ENCODE measurements around the gene PIGX. TPM values are rescaled to one million over a fixed set of nuclear protein-coding genes. Genes with fewer than 3 reads are reported as not detected.

Gene PIGX
- 15.7 and 18.1 TPM in 2 replicates for total RNA-seq

DNA sequence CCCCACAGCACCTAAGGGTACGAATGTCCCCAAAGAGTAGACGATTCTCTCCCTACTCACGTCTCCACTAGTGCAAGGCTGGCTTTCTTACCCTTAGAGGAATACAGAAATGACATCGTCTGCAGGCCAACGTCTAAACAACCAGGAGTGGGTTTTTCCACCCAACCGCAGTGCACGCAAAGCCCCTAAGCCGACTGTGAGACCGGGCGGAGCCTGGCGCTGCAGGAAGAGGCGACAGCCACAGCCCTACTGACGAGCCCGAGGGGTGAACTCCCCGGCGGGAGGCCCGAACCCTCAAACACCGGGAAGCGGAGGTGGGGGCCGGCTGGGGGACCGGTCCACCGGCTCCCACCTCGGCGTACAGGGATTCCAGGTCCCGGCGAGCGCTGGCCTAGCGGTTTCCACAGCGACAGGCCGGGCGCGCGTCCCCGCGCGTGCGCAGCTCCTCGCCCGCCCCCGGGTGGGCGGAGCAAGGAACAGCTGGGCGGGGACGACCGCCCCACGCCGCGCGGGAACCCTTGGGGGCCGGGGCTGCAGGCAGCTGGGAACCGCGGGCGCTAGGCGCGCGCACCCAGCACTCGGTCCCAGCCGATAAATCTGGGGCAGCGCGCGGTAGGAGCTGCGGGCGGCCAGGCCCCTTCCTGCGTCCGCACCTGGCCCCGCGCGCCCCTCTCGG is at the start of gene PIGX, which contains the start of gene CEP19:
TSS of gene PIGX (plus strand) at position 540 of the 676 bp plus-strand sequence.
TSS of gene CEP19 (minus strand) at position 413 of the 676 bp plus-strand sequence. CDS start 3,593 bp downstream, outside the sequence.

GRCh38 chr3:196739671-196740480 is 27.7 kb downstream of the PIGX start, which contains the start of gene PAK2:
Gene PAK2, plus strand, starts transcription at chr3:196739857. Its CDS starts 42,790 bp downstream, at chr3:196782647.

Small RNA genes lying within 50 kb of the gene (small RNA-seq; reads per million reads assigned to genes)
- not detected for gene RNU4-89P
- 0.60 reads per million, percentile 4 among the genes with 10 or more reads in this experiment for gene RNU6-42P
- gene RNU6-646P = not detected

Other genes starting within 250 kb of the PIGX start
- gene RNF168, start 208.6 kb upstream of the PIGX start, total RNA-seq = 14.3 and 15.7 TPM in 2 replicates
- gene SMCO1, start 197.0 kb upstream of the PIGX start, total RNA-seq = 0.16 TPM in 1 of 2 replicates, not detected in the other
- 3.4 and 3.9 TPM in 2 replicates for gene WDR53, start 143.8 kb upstream of the PIGX start, total RNA-seq
- 6.0 and 6.2 TPM in 2 replicates for gene FBXO45, start 143.7 kb upstream of the PIGX start, total RNA-seq
- 0.12 and 0.16 TPM in 2 replicates for gene NRROS, start 72.7 kb upstream of the PIGX start, total RNA-seq
- 2.8 and 3.0 TPM in 2 replicates for gene CEP19, start 127 bp upstream of the PIGX start, total RNA-seq
- 40.2 and 41.9 TPM in 2 replicates for gene PAK2, start 27.5 kb downstream of the PIGX start, total RNA-seq
- gene SENP5, start 155.5 kb downstream of the PIGX start, total RNA-seq = 41.8 and 57.6 TPM in 2 replicates
- 43.0 and 48.3 TPM in 2 replicates for gene NCBP2, start 230.2 kb downstream of the PIGX start, total RNA-seq